ENCODE measurements around the gene HOXD8. TPM values are rescaled to one million over a fixed set of nuclear protein-coding genes. Genes with fewer than 3 reads are reported as not detected.
A peak's percentile ranks its signal among the peaks of the same experiment; 100 is the strongest.

HOXD8 gene
- total and polyA plus RNA-seq, 9 of the 15 experiments (the other 6 are each of a cell fraction or from before 2014, with no cell fraction given) = 0.04 to 0.15 TPM; not detected in 7

DNA sequence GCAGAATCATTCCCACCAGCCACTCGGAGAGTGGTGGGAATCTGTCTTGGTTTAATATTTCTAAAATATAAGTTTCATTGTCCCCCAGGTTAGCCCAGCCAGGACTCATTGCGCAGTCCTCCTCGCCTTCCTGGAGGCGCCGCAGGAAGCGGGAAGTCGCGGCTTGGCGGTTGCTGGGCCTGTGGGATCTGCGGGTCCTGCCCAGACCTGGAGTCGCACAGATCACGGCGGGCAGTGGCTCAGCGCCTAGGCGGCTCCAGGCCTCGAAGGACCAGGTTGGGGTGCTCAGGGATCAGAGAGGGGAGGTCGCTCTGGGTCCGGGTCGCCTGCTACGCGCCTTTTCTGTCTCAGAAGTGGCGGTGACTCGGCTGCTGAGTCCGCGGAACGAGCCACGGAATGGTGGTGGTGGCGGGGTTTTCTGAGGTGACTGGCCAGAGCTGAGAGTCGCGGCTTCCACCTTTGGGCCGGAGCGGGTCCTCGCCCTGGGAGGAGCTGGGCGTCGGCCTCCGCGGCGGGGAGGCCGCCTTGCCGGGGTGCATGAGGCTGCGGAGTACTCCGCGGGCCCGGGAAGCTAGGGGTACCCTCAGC, 30.3 kb downstream of the HOXD8 start:
- no peak for ATAC-seq

More for the DNA sequence above, 30.3 kb downstream of the HOXD8 start:
- Histone ChIP-seq H2AFZ (ENCODE audit: low read depth, low read length) (no peak overlapping the region), H3K36me3 (ENCODE audit: control insufficient read depth, insufficient read depth, low read length) (no peaks in the 10 kb centered on the region), H3K27me3 (ENCODE audit: control insufficient read depth in 2 of 2, insufficient read depth in 2 of 2, low read length in 2 of 2) (peaks cover 76 to 86% of the 10 kb centered on the region in 2 experiments), H3K9me3 (replicated peaks; ENCODE audit: control insufficient read depth, insufficient read depth, low read depth, low read length) (no peaks in the 10 kb centered on the region), H3K4me2 (ENCODE audit: insufficient read depth, low read length) (no peak overlapping the region), H3K4me1 (replicated peaks in 1 of 2; ENCODE audit: control insufficient read depth in 2 of 2, insufficient read depth in 2 of 2, low read length in 2 of 2) (peaks cover 0 to 22% of the 10 kb centered on the region in 2 experiments; a peak in 2 of 5 replicates), H3K79me2 (ENCODE audit: control insufficient read depth, insufficient read depth, low read length) (no peaks in the 10 kb centered on the region), H3K27ac (ENCODE audit: extremely low read depth, low read depth, low read length) (no peak overlapping the region), H3K9me1 (ENCODE audit: control insufficient read depth, insufficient read depth, low read length) (no peaks in the 10 kb centered on the region), H3K4me3 (no peak overlapping the region), H3K9ac (ENCODE audit: insufficient read depth in 1 of 2, low read depth in 2 of 2, low read length in 2 of 2) (no peak overlapping the region), H4K20me1 (replicated peaks; ENCODE audit: control insufficient read depth, insufficient read depth, low read length) (peaks cover 8% of the 10 kb centered on the region)
- in situ Hi-C loops (cut with MboI) = no loop called here
- DNase-seq (ENCODE audit: extremely low read depth in 1 of 4, low spot score in 3 of 4) (no peak), FAIRE-seq (no peak)
- CTCF ChIA-PET (ENCODE audit: low intra/inter-chr PET ratio) = no interaction called here
- POLR2A ChIA-PET = interaction anchor here (0.7 to 1.2 kb wide), 2 partner anchors 21 to 66 kb away, joined by 3 read pairs; no protein-coding TSS in a partner anchor
- 5% methylated on average over 44 of the region's 44 CpGs for WGBS (ENCODE audit: insufficient coverage, low coverage, missing lambda C conversion rate)
- TF ChIP-seq CBX2 (IDR thresholded peaks at IDR 0.05; ENCODE audit: insufficient read depth, low read length, poor library complexity, severe bottlenecking) = peak; percentile 10
- TF ChIP-seq, protein P1, sequence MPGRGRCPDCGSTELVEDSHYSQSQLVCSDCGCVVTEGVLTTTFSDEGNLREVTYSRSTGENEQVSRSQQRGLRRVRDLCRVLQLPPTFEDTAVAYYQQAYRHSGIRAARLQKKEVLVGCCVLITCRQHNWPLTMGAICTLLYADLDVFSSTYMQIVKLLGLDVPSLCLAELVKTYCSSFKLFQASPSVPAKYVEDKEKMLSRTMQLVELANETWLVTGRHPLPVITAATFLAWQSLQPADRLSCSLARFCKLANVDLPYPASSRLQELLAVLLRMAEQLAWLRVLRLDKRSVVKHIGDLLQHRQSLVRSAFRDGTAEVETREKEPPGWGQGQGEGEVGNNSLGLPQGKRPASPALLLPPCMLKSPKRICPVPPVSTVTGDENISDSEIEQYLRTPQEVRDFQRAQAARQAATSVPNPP (IDR thresholded peaks at IDR 0.05; ENCODE audit: borderline replicate concordance, insufficient read depth, insufficient read length) = no peak
- intact Hi-C loops (cut with micrococcal nuclease) = no loop called here
- no TSS peak for BruUV-seq (replicated peaks)

Measured in K562 (cell line).